Thyroid gland (tissue), 4 donors: ENCODE measurements around the gene GALE.

Experiments used
- CTCF ChIP-seq, 6 experiments: fragments of 200-600 bp in 3 of 6; fragments of 450-650 bp in 3 of 6; sonication (generic) in 3 of 6; IDR thresholded peaks; one replicate each; pipeline ENCODE4 v1.5.1; 2016 to 2019; ENCODE audit warnings: antibody characterized with exemption in 6 of 6, mild to moderate bottlenecking in 2 of 6, inconsistent platforms in 1 of 6, moderate library complexity in 1 of 6
- POLR2A ChIP-seq, 2 donors: fragments of 450-650 bp; IDR thresholded peaks; one replicate each; pipeline ENCODE4 v1.6.1; 2017; ENCODE audit warnings: antibody characterized with exemption in 2 of 2, mild to moderate bottlenecking in 2 of 2, moderate library complexity in 1 of 2

- TF ChIP-seq POLR2A (IDR thresholded peaks at IDR 0.05) (no peak), CTCF (IDR thresholded peaks at IDR 0.05) (no peak)
Measured at GRCh38 chr1:23793018-23793781, 7.4 kb downstream of the GALE start.
